Kidney (tissue), 14 donors: ENCODE measurements around the gene HAUS8. TPM values are rescaled to one million over a fixed set of nuclear protein-coding genes. Genes with fewer than 3 reads are reported as not detected.

Experiments used
- DNase-seq, 5 donors: peaks; one replicate each; pipeline ENCODE4 v3.0.0-alpha.2; 2013 to 2020
- FAIRE-seq: peaks from 2 replicates; lab custom pipeline; 2012; peaks lifted over from hg19 to GRCh38; lab: Jason Lieb, UNC
- H3K27ac ChIP-seq, 2 donors: one replicate each; pipeline ENCODE4 v1.7.0; 2013; ENCODE audit warnings: low read depth in 2 of 2, low read length in 2 of 2, inconsistent platforms in 1 of 2
- H3K27me3 ChIP-seq: one replicate; pipeline ENCODE4 v1.7.1; 2013; ENCODE audit warnings: low read length, inconsistent platforms; ENCODE audit not compliant: control insufficient read depth, insufficient read depth
- H3K36me3 ChIP-seq, 3 donors: one replicate each; pipeline versions ENCODE4 v1.7.0 to v1.7.1; 2013; ENCODE audit warnings: low read length in 3 of 3, control low read depth in 1 of 3, inconsistent platforms in 1 of 3; ENCODE audit not compliant: insufficient read depth in 3 of 3, control insufficient read depth in 2 of 3
- H3K4me1 ChIP-seq, 3 donors: one replicate each; pipeline versions ENCODE4 v1.7.0 to v1.7.1; 2013; ENCODE audit warnings: low read length in 3 of 3, inconsistent platforms in 1 of 3, low read depth in 1 of 3; ENCODE audit not compliant: control insufficient read depth in 2 of 3, insufficient read depth in 2 of 3
- H3K4me3 ChIP-seq, 3 donors: one replicate each; pipeline versions ENCODE4 v1.7.0 to v1.8.1; 2013; ENCODE audit warnings: low read length in 3 of 3, control low read depth in 1 of 3, inconsistent platforms in 1 of 3
- H3K9ac ChIP-seq, 3 donors: one replicate each; pipeline versions ENCODE4 v1.7.0 to v1.7.1; 2013; ENCODE audit warnings: low read length in 3 of 3, control low read depth in 1 of 3, inconsistent platforms in 1 of 3
- H3K9me3 ChIP-seq, 3 donors: one replicate each; pipeline versions ENCODE4 v1.7.0 to v1.7.1; 2013; ENCODE audit warnings: low read length in 3 of 3, control low read depth in 1 of 3, inconsistent platforms in 1 of 3; ENCODE audit not compliant: control insufficient read depth in 2 of 3, insufficient read depth in 1 of 3
- intact Hi-C: fragments of 100-400 bp; cut with DNase I; formaldehyde crosslinking; loops from one replicate; pipeline ENCODE4 v1.11.1; 2022
- polyA plus RNA-seq: library from polyadenylated mRNA; stranded (reverse); fragments of 350-450 nt; fragmentation: Illumina TruSeq; extraction: RNeasy Lipid Tissue Mini Kit (QIAGEN cat#74804); gene quantifications from one replicate; pipeline ENCODE4 v1.2.3, GENCODE V29; 2014; ENCODE audit warnings: low read depth, low replicate concordance; ENCODE audit not compliant: insufficient read depth
- total RNA-seq: library from RNA; stranded (reverse); fragmentation: NEBNext Ultra II Directional; extraction: Animal tissue kit (Norgen Biotek cat#: 25700); gene quantifications from one replicate; pipeline ENCODE4 v1.2.1, GENCODE V29; 2021
- TF ChIP-seq, protein P1 (sequence below): IDR thresholded peaks from 3 replicates; pipeline ENCODE4 v1.5.1; 2012; ENCODE audit warnings: mild to moderate bottlenecking, moderate library complexity, borderline replicate concordance; ENCODE audit not compliant: insufficient read depth; ENCODE audit errors: extremely low read depth
- donor health status: control.
- donor health status: control.
- donor health status: control.
- donor health status: control.
- donor health status: control.
- donor health status: DM: yes; HTN: yes; CAD: no.
- donor health status: Normal renal cell carcinoma (clear cell type).

HAUS8 gene
- total and polyA plus RNA-seq, 2 donors from 2014 or later, result 5.2 to 6.9 TPM

DNA sequence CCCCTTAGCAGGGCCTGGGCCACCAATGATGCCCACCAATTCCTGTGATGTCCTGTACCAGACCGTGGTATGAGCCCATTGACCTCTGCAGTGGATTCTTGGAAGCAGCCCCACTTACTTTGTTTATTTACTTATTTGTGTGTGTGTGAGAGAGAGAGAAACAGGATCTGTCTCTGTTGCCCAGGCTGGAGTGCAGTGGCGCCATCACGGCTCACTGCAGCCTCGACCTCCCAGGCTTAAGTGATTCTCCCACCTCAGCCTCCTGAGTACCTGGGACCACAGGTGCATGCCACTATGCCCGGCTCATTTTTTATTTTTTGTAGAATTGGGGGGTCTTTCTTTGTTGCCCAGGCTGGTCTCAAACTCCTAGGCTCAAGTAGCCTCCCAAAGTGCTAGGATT lies 13.3 kb upstream of the HAUS8 start:
- FAIRE-seq (no peak), DNase-seq (no peak)
- Histone ChIP-seq H3K4me1 (no peaks in the 10 kb centered on the region), H3K9me3 (no peaks in the 10 kb centered on the region), H3K4me3 (no peak overlapping the region), H3K9ac (no peak overlapping the region), H3K27me3 (no peaks in the 10 kb centered on the region), H3K36me3 (no peaks in the 10 kb centered on the region), H3K27ac (no peak overlapping the region)
- intact Hi-C loops, result no loop called here
- TF ChIP-seq, protein P1, sequence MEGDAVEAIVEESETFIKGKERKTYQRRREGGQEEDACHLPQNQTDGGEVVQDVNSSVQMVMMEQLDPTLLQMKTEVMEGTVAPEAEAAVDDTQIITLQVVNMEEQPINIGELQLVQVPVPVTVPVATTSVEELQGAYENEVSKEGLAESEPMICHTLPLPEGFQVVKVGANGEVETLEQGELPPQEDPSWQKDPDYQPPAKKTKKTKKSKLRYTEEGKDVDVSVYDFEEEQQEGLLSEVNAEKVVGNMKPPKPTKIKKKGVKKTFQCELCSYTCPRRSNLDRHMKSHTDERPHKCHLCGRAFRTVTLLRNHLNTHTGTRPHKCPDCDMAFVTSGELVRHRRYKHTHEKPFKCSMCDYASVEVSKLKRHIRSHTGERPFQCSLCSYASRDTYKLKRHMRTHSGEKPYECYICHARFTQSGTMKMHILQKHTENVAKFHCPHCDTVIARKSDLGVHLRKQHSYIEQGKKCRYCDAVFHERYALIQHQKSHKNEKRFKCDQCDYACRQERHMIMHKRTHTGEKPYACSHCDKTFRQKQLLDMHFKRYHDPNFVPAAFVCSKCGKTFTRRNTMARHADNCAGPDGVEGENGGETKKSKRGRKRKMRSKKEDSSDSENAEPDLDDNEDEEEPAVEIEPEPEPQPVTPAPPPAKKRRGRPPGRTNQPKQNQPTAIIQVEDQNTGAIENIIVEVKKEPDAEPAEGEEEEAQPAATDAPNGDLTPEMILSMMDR, result no peak

- Histone ChIP-seq H3K36me3 (no peaks in the 10 kb centered on the region), H3K4me1 (peaks cover 0 to 3% (median 0%) of the 10 kb centered on the region in 3 donors), H3K4me3 (no peak overlapping the region), H3K27ac (no peak overlapping the region), H3K9ac (no peak overlapping the region), H3K9me3 (no peaks in the 10 kb centered on the region), H3K27me3 (no peaks in the 10 kb centered on the region)
- TF ChIP-seq, protein P1, result no peak
- DNase-seq (no peak), FAIRE-seq (no peak)
- intact Hi-C loops, result no loop called here
Measured at GRCh38 chr19:17086834-17087233, 11.6 kb upstream of the HAUS8 start.

DNA sequence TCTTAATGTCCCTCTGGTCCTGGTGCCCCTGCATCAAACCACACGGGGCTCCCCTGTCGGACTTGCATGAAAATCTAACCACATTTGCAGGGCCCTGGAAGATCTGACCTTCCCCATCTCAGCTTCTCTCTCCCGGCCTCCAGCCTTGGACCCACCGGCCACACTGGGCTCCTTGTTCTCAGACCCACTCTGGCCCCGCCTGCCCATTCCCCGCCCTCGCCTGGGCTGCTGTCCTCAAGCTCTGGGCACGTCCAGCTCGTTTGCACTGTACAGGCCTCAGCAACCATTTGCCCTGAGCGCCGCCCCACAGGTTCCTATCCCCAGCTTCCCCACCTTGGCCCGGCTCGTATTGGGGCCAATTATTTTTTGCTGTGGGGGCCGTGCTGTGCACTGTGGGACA lies 10.9 kb upstream of the HAUS8 start:
- TF ChIP-seq, protein P1, result no peak
- H3K27ac ChIP-seq, result no peak overlapping the region

More for the DNA sequence above, 10.9 kb upstream of the HAUS8 start:
- FAIRE-seq (no peak), DNase-seq (no peak)
- intact Hi-C loops, result no loop called here
- no peak overlapping the region for H3K4me3 ChIP-seq
- no peaks in the 10 kb centered on the region for H3K9me3 ChIP-seq
- H3K27me3 ChIP-seq, result no peaks in the 10 kb centered on the region
- no peaks in the 10 kb centered on the region for H3K36me3 ChIP-seq
- no peak overlapping the region for H3K9ac ChIP-seq
- peaks cover 0 to 3% (median 0%) of the 10 kb centered on the region in 3 donors for H3K4me1 ChIP-seq
